ENCODE results near the gene RNASEH2A.
"Not testable (repeated sequence)": the region's sequence is repeated elsewhere in the genome, so short reads cannot be mapped to it uniquely, and the experiment has no call there.

The RNASEH2A gene

DNA sequence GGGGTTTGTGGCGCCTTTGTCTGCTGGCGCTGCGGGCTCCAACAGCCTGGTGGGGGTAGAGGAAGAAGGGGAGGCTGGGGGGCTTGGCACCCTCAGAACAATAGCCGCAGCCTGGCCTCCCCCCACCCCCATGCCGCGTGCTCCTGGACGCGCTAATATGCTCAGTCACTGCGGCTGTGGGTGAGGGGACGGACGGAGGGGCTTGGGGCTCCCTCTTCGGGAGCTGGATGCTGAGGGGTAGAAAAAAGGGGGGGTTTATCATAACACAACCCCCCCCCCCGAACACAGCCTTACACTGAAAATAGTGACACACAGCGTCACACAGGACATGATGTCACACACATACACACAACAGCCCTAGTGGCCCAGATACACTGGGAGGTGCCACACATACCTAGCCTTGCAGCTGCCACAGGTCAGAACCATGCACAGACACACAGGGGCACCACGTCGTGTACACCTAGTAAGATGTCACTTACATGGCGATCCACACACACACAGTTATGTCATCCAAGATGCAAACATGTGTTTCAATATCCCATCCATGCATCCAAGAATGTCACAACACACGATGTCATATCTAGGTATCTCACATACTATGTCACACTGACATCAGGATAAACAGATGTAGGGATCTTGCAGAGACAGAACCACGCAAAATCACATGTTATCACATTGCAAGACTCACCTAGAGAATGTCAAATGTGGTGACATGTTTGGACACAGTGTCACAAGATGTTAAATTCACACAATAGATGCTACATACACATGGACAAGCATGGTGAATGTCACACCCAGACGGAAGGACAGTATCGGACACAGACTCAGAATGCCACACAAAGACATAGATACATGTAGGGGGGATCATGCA is 32.7 kb downstream of the RNASEH2A start:
- DNase-seq (ENCODE audit: low read depth) = no peak
- no peak overlapping the region for H3K4me3 ChIP-seq (replicated peaks; ENCODE audit: low read depth, low read length)
- TF ChIP-seq, protein P1, sequence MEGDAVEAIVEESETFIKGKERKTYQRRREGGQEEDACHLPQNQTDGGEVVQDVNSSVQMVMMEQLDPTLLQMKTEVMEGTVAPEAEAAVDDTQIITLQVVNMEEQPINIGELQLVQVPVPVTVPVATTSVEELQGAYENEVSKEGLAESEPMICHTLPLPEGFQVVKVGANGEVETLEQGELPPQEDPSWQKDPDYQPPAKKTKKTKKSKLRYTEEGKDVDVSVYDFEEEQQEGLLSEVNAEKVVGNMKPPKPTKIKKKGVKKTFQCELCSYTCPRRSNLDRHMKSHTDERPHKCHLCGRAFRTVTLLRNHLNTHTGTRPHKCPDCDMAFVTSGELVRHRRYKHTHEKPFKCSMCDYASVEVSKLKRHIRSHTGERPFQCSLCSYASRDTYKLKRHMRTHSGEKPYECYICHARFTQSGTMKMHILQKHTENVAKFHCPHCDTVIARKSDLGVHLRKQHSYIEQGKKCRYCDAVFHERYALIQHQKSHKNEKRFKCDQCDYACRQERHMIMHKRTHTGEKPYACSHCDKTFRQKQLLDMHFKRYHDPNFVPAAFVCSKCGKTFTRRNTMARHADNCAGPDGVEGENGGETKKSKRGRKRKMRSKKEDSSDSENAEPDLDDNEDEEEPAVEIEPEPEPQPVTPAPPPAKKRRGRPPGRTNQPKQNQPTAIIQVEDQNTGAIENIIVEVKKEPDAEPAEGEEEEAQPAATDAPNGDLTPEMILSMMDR (IDR thresholded peaks at IDR 0.05; ENCODE audit: low read length, missing control alignments) = no peak

DNA sequence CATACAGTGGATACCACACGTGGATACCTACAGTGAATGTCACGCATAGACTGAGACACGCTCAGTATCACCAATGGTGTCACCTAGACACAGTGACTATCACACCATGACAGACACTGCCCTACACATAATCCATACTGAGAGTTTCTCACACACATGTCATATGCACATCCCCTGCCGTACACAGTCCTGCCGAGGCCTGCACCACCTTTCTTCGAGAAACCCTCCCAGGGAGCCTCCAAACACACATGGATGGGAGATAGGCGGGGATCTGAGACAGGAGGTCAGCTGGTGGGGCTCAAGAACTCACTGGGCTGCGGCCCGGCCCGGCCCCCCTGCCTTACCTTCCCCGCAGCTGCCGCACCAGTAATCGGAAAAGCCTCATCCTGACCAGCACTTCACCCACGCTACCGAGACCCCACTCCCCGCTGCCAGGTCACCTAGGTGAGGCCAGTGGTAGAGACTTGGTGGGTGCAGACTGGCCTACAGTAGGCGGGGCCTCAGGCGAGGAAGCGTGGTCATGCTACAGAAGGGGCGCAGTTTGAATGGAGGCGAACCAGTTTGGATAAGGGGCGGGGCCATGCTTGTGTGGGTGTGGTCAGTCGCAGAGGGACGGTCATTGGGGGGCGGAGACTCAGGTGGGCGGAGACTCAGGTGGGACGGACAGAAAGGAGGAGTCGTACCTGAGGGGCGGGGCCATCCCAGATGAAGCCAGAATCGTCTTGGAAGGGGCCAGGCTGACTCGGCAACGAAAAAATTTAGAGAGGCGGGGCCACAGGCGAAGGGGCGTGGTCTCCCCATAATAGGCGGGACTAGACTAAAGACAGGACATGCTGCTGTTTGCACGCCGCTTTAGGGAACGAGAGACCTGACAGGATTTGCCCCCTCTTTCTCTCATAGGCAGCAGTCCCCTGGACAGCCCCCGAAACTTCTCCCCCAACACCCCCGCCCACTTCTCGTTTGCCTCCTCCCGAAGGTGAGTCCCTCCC is 34.0 kb downstream of the RNASEH2A start:
- TF ChIP-seq, protein P1 (IDR thresholded peaks at IDR 0.05; ENCODE audit: low read length, missing control alignments) = no peak
- H3K4me3 ChIP-seq (replicated peaks; ENCODE audit: low read depth, low read length) = peak overlapping the region; percentile 40
- DNase-seq (ENCODE audit: low read depth) = peak; percentile 80

DNA sequence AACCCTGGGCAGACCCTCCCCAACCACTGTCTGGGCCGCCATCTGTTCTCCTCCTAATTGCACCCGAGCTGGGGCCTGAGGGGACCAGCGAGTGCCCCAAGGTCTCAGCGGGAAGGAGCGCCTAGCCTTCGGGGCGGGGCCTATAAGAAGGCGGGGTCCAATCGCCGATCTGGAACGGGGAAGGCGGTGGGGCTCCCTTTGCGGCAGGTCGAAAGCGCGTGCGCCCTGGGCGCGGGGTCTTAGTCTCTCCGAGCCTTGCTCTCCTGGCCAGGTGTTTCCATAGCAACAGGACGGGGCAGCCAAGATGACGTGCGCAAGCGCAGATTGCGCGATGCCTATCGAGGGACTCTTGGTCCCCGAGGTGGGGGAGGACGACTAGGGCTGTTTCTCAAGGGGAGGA is 34.7 kb downstream of the RNASEH2A start:
- H3K4me3 ChIP-seq (replicated peaks; ENCODE audit: low read depth, low read length) = peak overlapping the region; percentile 40
- TF ChIP-seq, protein P1 (IDR thresholded peaks at IDR 0.05; ENCODE audit: low read length, missing control alignments) = no peak
- peak; percentile 49 for DNase-seq (ENCODE audit: low read depth)

DNA sequence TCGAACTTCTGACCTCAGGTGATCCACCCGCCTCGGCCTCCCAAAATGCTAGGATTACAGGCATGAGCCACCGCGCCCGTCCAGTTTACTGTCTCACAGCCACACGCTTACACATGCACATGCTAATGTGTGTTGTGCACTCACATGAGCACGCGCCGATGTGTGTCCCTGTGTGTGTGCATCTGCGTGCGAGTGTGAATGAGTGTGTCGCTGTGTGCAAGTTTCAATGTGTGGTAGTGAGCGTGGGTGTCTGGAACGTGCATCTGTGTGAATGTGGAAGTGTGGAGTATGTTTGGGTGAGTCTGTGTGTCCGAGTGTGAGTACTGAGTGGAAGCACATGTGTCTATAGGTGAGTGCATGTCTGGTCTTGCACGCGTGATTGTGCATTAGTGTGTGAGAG is 36.1 kb downstream of the RNASEH2A start:
- TF ChIP-seq, protein P1 (IDR thresholded peaks at IDR 0.05; ENCODE audit: low read length, missing control alignments) = no peak
- H3K4me3 ChIP-seq (replicated peaks; ENCODE audit: low read depth, low read length) = no peak overlapping the region
- DNase-seq (ENCODE audit: low read depth) = no peak

DNA sequence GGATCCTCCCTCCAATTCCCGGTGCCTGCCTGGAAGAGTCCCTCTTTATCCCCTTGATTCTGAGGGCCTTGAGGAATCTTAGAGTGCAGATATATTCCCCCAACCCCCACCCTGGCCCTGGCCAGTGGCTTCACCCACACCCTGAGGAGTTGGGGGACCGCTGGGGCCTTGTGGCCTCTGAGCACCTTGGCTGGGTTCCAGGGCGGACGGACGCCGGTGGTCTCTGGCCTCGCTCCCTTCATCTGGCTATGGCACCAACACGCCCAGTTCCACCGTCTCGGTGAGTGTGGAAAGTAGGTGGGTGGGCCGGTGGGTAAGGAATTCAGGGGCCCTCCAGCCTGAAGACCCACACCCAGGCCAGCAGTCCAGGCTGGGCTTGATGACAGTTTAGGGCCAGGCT is 36.9 kb downstream of the RNASEH2A start:
- TF ChIP-seq, protein P1 (IDR thresholded peaks at IDR 0.05; ENCODE audit: low read length, missing control alignments) = no peak
- DNase-seq (ENCODE audit: low read depth) = no peak
- H3K4me3 ChIP-seq (replicated peaks; ENCODE audit: low read depth, low read length) = no peak overlapping the region

DNA sequence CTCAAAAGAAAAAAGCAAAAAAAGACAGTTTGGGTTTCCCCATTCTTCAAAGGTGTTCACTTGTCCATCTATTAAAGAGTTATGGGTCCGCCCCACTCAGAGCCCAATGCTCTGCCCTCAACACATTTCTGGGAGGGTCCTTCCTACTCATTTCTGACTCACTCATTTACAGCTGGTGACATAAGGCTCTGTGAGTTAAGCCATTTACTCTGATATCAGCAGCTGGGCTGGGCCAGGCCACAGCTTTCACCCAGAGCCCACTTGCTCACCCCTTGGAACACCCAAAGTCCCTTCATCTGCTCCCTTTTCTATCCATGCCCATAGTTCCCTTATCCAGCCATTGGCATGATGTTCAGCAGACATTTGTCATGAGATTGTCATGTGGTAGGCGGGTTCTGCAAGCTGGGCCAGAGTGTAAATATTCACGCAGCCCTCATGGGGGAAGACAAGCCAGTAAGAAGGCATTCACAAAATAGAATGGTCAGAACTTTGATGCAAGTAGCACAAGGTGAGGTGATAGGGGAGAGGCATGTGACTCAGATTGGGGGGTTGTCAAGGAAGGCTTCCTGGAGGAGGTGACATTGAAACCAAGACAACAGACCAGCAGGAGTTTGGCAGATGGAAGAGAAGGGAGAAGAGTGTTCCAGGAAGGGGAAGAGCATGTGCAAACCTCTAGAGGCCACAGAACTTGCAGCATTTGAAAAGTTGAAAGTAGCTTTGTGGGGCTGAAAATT is 37.8 kb downstream of the RNASEH2A start:
- no peak for DNase-seq (ENCODE audit: low read depth)
- no peak overlapping the region for H3K4me3 ChIP-seq (replicated peaks; ENCODE audit: low read depth, low read length)
- TF ChIP-seq, protein P1 (IDR thresholded peaks at IDR 0.05; ENCODE audit: low read length, missing control alignments) = no peak

DNA sequence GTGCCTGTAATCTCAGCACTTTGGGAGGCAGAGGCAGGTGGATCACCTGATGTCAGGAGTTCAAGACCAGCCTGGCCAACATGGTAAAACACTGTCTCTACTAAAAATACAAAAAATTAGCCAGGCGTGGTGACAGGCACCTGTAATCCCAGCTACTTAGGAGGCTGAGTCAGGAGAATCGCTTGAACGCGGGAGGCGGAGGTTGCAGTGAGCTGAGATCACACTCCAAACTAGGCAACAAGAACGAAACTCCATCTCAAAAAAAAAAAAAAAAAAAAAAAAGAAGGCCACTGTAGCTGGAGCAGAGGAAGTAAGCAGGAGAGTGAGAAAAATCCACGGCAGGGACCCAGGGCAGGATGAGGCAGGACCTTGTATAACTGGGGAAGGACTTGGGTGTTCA is 40.2 kb downstream of the RNASEH2A start:
- not testable (repeated sequence) for H3K4me3 ChIP-seq (replicated peaks; ENCODE audit: low read depth, low read length); DNase-seq (ENCODE audit: low read depth)
